ENCODE results near the gene BOC.
A peak's percentile ranks its signal among the peaks of the same experiment; 100 is the strongest.

BOC gene

DNA sequence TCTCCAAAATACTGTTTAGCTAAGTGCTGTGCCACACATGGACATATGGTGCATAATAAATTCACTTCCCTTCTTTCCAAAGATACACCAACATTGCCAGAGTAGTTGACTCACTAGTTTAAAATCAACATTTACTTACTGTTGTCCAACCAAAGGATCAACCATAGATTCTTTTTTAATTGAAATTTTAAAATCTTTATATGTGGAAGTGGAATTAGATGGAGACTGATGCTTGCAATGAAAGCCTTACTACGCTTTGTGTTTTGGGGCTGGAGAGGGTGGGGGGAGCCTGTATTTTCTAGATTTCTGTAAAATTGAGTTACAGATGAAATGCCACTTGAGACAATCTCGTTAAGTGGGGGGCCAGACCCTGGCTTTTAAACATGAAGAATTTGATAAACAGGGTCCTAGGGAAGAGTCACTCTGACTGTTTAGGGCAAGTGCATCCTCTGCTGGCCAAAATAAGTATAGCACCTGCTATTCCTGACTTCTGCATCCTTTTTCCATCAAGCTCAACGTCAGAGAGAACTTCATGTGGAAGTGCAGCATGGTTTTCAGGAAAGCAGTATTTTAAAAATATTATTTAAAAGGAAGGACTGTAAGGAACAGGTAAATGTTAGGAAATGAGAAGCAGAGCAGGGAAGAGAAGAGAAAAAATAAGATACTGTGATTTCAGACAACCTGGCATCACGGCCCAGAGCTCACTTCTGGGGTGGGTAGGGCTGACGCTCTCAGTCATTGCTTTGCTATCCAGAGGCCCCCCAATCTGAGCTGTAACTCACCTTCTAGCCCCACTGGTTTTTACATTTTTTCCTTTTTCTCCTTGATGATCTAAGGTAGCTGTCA lies 76.7 kb downstream of the BOC start:
- DNase-seq: peak; percentile 62

DNA sequence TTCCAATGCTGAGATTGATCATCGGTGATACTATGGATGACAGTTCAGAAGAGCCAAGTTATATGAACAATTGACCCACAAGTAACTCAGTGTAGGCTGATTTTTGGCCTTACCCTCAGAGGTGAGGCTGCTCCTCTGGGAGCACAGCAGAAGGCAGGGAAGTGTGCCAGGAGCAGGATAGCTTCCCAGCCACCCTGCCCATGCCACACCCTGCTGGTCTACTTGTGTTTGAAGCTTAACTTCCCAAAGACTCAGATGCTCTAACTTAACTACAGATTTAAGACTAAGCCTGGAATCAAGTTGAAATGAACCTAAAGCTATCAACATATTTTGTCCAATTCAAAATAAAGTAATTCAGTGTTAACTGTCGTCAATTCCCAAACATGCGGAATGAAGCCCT lies 77.5 kb downstream of the BOC start:
- DNase-seq: no peak

DNA sequence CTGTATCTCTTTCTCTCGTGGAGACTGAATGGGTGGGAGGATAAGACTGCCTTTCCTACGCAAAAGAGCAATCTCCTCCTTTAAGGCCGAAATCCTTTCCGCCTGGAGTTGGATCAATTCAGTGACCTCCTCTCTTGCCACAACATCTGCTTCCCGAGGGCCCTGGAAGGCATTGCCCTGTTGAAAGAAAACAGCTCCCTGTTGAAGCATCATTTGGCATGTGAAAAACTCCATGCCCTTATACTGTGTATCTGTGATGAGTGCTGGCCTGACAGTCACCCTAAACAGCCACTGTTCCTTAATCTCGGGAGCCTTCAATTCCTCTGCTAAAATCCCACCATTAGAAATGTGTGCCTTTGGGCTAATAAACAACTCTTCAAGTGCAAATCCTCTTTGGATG lies 80.2 kb downstream of the BOC start:
- DNase-seq: no peak

DNA sequence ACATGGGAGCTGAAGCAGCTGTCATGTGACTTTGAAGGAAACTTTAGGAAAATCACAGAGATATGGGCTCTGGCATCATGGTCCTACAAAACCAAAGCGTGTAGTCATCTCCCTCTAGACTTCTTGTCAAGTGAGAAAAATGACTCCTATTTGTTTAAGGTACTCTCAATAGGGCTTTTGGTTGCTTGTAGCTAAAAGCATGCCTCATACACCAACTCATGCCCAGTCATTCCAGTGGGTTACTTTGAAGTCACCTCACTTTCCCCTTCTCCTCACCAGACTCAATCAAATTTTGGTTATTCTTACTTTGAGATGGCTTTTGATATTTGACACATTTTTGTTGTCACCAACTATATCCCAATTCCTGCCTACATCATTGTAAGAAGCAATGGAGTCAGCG lies 81.6 kb downstream of the BOC start:
- DNase-seq: no peak

DNA sequence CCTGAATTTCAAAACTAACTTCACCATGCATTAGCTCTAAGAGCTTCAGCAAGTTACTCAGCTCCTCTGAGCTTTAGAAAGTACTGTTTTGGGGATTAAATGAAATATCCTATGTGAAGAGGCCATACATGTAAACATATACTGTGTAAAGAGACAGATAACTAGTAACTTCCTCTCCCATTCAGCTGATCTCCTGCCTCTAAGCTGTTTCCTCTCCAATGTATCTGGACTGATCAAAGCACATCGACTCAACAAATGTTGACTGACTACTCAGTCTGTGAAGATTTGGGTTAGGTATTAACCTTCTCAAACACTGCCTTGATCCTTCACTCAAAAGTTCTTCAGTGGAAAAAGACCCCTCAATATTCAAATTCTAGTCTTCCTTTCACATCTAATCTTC lies 82.0 kb downstream of the BOC start:
- no peak for DNase-seq

DNA sequence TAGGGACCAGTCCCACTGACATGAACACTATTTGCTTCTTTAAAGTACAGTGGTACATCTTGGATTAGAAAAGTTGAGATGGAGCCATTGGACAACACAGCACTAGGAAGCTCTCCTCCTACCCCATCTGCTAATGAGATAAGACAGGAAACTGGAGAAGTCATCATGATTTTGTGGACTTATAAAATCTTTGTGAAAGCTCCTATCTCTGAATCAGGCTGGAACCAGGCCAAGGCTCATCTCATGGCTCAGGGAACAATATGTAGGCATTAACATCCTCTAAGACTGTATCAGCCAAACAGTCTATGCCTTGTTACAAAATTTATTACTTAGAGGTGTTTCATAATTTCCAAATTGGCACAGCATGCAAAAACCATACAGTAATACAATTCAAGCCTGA lies 84.1 kb downstream of the BOC start:
- no peak for DNase-seq

DNA sequence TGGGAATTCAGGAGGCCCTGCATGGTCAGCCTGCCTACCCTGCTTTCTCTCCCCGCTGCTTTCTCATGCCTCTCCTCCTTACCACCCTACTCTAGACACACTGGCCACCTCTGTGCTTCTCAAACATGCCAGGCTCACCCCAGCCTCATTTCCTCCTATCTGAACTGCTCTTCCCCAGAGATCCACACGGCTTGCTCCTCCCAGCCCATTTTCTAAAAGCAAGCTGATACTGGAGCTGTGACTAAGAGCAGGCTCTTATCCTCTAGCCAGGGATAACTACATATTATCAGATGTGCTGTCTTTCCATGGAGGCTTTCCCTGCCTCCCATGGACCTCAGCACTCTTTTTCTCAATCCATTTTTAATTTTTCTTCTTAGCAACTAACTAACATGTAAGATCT lies 85.9 kb downstream of the BOC start:
- DNase-seq: no peak

DNA sequence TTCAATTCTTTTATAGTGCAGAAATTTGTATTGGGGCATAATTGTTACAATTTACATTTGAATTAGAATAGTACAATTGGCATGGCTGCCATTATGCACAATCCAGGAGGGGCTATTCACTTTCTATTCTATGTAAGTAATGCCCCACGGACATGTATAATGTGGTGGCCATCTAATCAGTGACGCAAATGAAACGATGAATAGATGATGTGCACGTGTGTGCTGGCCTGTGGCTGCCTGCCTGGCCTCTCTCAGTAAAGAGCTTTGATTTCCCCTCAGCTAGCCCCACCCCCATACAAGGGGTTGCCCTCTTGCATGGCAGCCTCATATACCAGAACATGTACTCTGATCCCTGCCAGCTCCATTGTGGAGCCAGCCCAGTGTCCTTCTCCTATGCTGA lies 86.5 kb downstream of the BOC start:
- DNase-seq: no peak

DNA sequence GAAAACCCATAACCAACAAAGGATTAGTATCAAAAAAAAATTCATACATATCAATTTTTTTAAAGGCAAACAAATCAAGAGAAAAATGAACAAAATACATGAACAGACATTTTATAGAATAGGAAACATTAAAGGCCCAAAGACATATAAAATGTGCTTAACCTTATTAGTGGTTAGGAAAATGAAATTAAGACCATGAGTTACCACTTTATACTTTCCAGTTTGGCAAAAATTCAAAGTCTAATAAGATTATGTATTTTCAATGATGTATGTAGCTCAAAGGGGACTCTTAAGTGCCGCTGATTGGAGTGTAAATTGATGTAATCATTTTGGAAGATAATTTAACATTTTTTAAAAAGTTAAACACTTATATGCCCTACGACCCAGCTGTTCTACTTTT lies 89.2 kb downstream of the BOC start:
- no peak for DNase-seq

DNA sequence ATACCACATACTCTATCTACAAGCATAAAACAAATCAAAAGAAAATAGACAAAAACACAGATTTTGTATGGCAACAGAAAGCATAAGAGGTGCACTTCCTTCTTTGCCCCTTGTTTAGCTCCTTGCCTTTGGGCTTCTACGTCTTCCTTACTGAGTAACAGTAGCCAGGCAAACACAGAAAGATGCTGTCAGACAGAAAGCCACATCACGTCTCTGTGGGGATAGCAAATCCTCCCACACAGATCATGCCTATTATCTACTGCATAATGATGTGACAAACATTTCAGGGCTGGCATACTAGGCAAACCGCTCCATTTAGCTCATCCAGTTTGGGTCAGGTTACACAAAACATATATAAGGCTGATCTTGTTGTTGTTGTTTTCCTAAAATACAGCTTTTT lies 92.7 kb downstream of the BOC start:
- no peak for DNase-seq

DNA sequence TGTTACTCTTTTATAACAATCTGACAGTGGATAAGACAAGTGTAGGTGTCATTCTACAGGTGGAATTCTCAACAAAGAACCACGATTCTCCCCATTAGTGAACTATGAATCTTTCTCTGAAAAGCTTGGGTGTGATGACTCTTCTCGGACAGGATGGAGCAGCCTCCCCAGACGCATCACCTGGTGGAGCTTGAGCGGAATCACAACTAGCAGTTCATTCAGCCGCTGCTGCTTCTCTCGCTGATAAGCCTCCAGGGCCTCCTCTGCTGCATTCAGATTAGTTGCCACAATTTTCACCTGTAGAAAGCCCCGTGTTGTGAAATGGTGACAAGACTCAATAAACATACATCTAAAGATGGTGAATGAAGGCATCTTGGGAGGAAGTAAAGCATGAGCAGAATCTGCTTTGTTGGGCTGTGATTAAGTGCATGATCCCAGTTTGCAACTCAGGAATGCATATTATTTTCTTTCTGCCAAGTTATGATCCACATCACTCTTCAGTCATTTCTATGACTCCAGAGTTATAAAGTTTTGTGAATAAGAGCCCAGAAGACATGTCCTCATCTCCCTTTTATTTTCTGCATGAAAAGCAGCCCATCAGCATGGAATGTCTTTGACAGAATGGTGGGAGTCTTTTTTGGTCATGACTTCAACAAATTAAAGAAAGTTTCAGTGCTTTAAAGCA lies 93.6 kb downstream of the BOC start:
- no peak for DNase-seq

DNA sequence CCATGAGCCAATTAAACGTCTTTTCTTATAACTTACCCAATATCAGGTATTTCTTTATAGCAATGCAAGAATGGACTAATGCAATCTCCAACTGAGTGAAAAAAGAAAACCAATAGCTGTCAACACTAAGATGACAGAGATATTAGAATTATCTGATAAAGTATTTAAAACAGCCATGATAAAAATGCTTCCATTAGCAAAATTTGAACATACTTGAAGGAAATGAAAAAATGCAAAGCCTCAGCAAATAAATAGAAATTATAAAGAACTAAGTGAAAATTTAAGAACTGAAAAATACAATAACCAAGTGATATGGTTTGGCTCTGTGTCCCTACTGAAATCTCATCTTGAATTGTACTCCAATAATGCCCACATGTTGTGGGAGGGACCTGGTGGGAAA lies 99.6 kb downstream of the BOC start:
- no peak for DNase-seq

DNA sequence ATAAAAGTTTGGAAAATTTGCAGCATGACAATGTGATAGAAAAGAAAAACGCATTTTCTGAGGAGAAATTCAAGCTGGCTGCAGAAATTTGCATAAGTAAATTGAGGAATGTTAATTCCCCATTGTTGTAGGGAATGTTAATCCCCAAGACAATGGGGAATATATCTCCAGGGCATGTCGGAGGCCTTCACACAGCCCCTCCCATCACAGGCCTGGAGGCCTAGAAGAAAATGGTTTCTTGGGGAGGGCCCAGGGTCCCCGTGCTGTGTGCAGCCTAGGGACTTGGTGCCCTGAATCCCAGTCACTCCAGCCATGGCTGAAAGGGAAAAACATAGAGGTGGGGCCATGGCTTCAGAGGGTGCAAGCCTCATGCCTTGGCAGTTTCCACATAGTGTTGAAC lies 101.1 kb downstream of the BOC start:
- no peak for DNase-seq

DNA sequence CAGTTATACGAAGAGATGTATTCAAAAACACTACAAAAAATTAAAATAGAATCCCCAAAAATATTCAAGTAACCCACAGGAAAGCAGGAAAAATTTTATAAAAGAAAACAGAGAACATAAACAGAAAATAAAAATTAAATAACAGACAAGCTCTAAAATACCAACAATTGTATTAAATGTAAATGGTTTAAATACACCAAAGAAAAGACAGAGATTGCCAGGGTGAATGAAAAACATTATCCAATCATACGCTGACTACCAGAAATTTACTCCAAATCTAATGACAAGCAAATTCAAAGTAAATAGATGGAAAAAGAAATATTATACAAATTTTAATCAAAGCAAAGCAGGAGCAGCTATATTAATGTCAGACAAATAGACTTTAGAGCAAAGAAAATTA lies 103.6 kb downstream of the BOC start:
- DNase-seq: no peak

DNA sequence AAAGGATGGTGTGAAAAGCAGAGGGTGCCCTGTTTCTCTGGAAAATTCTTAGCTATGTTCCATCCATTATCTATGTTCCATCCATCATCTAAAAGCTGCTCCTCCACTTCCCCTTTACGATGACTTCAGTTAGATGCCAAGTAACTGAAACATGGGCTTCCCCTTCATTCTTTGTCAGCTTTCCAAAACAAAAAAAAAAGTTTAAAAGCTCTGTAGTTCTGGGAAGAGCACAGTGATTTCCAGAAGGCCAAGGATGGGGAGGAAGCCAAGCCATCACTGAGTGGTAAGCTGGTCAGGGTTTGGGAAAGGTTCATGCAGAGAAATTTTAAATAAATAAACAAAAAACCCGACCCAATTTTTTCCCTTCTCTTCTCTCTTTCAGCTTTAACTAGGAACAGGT lies 118.4 kb downstream of the BOC start:
- no peak for DNase-seq

DNA sequence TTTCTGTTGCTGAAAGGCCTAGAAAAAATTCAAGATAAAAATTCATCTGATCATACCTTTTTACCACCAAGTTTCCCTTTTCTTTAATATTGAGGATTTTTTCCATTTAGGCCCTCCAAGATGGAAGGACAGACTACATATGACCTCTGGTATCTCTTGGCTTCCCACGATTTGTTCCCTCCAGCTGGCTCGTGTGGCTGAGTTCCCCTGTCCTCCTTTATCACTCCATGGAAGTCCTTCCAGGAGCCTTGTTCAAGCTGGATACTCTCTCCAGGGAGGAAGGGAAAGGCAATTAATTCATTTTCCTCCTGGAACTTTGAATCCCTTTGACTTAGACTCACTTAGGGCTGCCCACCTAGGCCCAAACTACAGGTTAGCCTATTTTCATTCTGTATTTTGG lies 119.4 kb downstream of the BOC start:
- no peak for DNase-seq

DNA sequence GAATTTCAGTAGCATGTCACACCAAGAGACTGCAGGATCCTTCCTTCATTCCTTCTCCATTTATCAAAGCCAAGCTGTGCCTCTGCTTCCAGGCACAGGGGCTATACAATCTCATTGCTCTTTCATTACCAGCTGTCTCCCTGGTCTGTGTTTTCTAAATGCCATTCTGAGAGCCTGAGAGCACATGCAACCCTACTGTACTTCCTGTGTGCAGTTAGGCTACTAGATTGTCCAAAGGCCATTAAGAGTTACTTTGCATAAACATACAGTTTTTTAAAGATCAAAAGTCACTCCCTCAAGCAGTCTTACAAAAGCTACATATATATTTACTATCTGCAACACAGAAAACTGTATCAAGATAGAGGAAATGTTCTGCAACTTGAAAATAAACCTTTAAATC lies 119.8 kb downstream of the BOC start:
- DNase-seq: no peak
